ENCODE measurements around the gene C1orf74. TPM values are rescaled to one million over a fixed set of nuclear protein-coding genes. Genes with fewer than 3 reads are reported as not detected.

The C1orf74 gene
- total and polyA plus RNA-seq, 4 donors = 2.0 to 3.6 (median 2.5) TPM

DNA sequence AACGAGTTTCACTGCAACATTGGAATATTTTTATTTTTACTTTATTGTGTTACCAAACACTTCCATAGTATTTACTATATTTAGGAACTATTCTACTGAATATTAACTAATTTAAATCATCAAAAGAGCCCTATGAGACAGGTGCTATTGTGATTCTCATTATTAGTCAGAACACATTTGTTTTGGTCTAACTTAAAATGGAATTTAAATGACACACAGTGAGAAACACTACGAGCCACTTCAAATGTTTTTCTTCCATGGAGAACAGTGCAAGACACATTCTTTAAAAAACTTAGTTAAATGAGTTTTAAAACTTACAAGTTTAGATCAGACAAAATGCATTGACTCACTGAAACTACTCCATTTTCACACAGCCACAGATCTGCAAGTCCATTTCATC lies 35.2 kb downstream of the C1orf74 start:
- no CpG with 5 or more reads among the region's 2 CpGs for WGBS (ENCODE audit: insufficient coverage)
- H3K27me3 ChIP-seq (ENCODE audit: control insufficient read depth, insufficient read depth, low read length) = no peaks in the 10 kb centered on the region
- DNase-seq (ENCODE audit: low read depth in 4 of 6, low spot score in 6 of 6) = no peak
- H3K27ac ChIP-seq (ENCODE audit: low read depth, low read length) = no peak overlapping the region
- H3K4me1 ChIP-seq (ENCODE audit: control insufficient read depth, insufficient read depth, low read length) = peaks cover 9% of the 10 kb centered on the region
- no peaks in the 10 kb centered on the region for H3K9me3 ChIP-seq (ENCODE audit: control insufficient read depth, insufficient read depth, low read length)
- H3K4me3 ChIP-seq (ENCODE audit: low read depth, low read length) = no peak overlapping the region
- H3K36me3 ChIP-seq (ENCODE audit: control insufficient read depth, insufficient read depth, low read length) = no peaks in the 10 kb centered on the region

DNA sequence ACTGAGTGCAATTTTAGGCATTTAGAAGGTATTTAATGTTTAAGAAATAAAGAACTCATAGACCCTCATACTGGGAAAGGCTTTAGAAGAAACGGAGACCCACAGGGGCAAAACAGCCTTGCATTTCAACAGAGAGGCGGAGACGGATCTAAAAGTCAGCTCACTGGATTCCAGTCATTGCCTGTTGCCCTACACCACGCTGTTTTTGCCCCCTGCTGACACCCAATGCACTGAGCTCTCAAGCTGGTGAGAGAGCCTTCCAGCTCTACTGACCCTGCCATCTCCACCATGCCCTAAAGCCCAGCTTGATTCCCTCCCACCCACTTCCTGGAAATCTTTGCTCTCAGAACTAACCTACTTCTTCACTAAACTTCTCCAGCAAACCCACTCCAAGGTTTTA lies 35.7 kb downstream of the C1orf74 start:
- Histone ChIP-seq H3K27ac (ENCODE audit: low read depth, low read length) (no peak overlapping the region), H3K27me3 (ENCODE audit: control insufficient read depth, insufficient read depth, low read length) (no peaks in the 10 kb centered on the region), H3K9me3 (ENCODE audit: control insufficient read depth, insufficient read depth, low read length) (no peaks in the 10 kb centered on the region), H3K36me3 (ENCODE audit: control insufficient read depth, insufficient read depth, low read length) (no peaks in the 10 kb centered on the region), H3K4me3 (ENCODE audit: low read depth, low read length) (no peak overlapping the region), H3K4me1 (ENCODE audit: control insufficient read depth, insufficient read depth, low read length) (peaks cover 9% of the 10 kb centered on the region)
- DNase-seq (ENCODE audit: low read depth in 4 of 6, low spot score in 6 of 6) = no peak
- 64% methylated on average over 4 of the region's 4 CpGs for WGBS (ENCODE audit: insufficient coverage)

DNA sequence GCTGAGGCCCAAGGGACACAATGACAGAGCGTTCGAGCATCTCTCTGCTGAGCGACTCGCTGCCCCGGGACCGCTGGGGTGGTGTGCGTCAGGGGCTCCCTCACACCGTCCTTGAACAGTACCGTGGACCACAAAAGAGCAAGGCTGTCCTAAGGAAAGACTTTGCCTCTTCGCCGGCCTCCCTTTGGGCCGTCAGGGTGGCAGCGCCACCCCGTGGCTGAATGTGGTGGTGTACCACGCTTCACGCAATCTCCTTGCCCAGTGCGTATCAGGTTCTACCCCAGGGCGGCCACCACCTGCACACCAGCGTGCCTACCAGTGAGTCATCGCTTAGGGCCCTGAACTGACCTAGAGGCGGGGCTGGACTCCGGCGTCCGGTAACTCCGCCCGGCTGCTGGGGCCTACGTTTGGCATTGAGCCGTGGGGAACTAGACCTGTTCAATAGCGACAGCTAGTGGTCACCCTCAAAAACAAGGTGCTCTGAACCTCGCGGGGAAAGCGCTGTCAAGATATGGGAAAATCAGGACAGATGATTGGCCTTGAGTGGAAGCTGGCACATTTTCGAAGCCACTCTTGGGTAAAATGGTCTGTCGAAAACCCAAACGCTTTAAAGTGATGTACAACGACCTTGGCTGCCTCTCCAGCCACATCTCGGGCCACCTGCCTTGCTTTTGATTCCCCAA lies 36.6 kb downstream of the C1orf74 start:
- Histone ChIP-seq H3K9me3 (ENCODE audit: control insufficient read depth, insufficient read depth, low read length) (no peaks in the 10 kb centered on the region), H3K27ac (ENCODE audit: low read depth, low read length) (no peak overlapping the region), H3K27me3 (ENCODE audit: control insufficient read depth, insufficient read depth, low read length) (no peaks in the 10 kb centered on the region), H3K36me3 (ENCODE audit: control insufficient read depth, insufficient read depth, low read length) (no peaks in the 10 kb centered on the region), H3K4me3 (ENCODE audit: low read depth, low read length) (peak overlapping the region; percentile 24), H3K4me1 (ENCODE audit: control insufficient read depth, insufficient read depth, low read length) (peaks cover 12% of the 10 kb centered on the region)
- DNase-seq (ENCODE audit: low read depth in 4 of 6, low spot score in 6 of 6) = peak; percentile 33 to 90 (median 54)
- WGBS (ENCODE audit: insufficient coverage) = 9% methylated on average over 37 of the region's 37 CpGs

DNA sequence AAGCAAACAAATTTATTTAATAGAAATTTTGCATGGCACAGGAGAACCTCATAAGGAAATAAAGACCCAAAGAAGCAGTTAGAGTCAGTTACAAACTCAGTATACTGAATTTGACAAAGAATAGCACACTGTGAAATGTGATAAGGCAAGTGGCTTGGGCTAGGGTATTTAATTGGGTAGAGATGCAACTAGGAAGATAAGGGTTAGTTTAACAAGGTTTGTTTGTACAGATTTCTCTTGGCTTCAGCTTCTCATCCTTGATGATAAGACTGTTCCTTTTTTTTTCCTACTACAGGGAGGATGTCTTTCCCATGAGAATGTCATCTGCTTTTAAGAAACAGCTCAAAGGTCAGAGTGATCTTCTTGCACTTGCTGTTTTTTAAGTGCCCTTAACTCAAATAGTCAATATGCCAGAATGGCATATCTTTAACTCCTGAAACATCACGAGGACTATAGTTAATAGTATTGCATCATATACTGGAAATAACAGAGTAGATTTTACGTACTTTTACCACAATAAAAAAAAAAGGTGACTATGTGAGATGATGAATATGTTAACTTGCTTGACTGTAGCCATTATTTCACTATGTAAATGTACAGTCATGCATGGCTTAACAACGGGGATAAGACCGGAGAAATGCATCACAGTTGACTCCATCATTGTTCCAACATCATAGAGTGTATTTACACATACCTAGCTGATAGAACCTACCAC lies 37.8 kb downstream of the C1orf74 start:
- 64% methylated on average over 2 of the region's 4 CpGs for WGBS (ENCODE audit: insufficient coverage)
- no peaks in the 10 kb centered on the region for H3K36me3 ChIP-seq (ENCODE audit: control insufficient read depth, insufficient read depth, low read length)
- H3K27ac ChIP-seq (ENCODE audit: low read depth, low read length) = no peak overlapping the region
- no peak overlapping the region for H3K4me3 ChIP-seq (ENCODE audit: low read depth, low read length)
- peaks cover 12% of the 10 kb centered on the region for H3K4me1 ChIP-seq (ENCODE audit: control insufficient read depth, insufficient read depth, low read length)
- H3K9me3 ChIP-seq (ENCODE audit: control insufficient read depth, insufficient read depth, low read length) = no peaks in the 10 kb centered on the region
- no peaks in the 10 kb centered on the region for H3K27me3 ChIP-seq (ENCODE audit: control insufficient read depth, insufficient read depth, low read length)
- DNase-seq (ENCODE audit: low read depth in 4 of 6, low spot score in 6 of 6) = no peak

DNA sequence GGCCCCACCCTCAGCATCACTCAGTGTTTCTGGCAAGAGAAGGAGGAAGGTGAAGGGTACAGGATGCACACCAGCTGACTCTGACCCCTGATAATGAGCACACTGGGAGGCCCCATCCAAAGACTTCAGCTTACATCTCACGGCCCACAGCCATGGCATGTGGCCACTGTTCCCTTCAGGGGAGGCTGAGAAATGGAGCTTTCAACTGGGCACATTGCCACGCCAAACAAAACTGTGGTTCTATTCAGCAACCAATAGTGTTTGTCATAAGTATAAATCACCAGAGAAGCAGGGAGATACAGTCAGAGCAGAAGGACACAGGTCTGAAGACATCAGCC lies 41.2 kb downstream of the C1orf74 start:
- H3K4me3 ChIP-seq (ENCODE audit: low read depth, low read length) = no peak overlapping the region
- no peaks in the 10 kb centered on the region for H3K27me3 ChIP-seq (ENCODE audit: control insufficient read depth, insufficient read depth, low read length)
- H3K27ac ChIP-seq (ENCODE audit: low read depth, low read length) = no peak overlapping the region
- no peaks in the 10 kb centered on the region for H3K36me3 ChIP-seq (ENCODE audit: control insufficient read depth, insufficient read depth, low read length)
- peak in 5 of 6 donors; percentile 12 to 70 (median 35) for DNase-seq (ENCODE audit: low read depth in 4 of 6, low spot score in 6 of 6)
- WGBS (ENCODE audit: insufficient coverage) = 13% methylated on average over 1 of the region's 2 CpGs
- no peaks in the 10 kb centered on the region for H3K9me3 ChIP-seq (ENCODE audit: control insufficient read depth, insufficient read depth, low read length)
- peaks cover 12% of the 10 kb centered on the region for H3K4me1 ChIP-seq (ENCODE audit: control insufficient read depth, insufficient read depth, low read length)

DNA sequence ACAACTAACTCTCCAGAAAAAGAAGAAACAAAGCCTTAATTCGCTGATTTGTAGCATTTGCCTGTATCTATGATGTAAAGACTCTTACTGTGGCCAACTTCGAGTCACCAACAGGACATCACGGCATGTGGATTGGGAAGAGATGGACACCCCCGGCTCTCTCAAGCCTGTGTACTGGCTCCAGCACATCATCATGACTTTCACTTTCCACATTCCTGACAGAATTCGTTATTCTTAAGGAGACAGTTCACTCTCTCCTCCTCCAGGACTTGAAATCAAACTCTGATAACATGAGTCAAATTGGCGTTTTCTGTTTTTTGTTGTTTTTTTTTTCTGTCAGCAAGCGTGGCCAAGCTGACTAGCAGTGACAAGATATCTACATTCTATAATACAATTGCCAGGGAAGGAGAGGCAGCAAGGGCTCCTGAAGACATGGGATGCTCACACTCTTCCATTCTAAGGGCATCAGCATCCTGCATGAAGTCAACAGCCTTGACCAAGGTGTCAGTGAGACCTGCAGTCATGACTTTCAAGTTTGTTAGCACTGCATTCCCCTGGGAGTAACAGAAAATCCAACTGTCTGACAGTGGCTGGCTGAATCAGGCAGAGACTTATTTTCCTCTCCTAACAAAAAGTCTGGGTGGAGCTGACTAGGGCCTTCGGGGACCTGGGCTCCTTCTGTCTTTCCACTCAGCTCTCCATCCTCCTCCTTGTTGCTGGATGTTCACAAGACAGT lies 41.8 kb downstream of the C1orf74 start:
- 48% methylated on average over 3 of the region's 8 CpGs for WGBS (ENCODE audit: insufficient coverage)
- Histone ChIP-seq H3K27me3 (ENCODE audit: control insufficient read depth, insufficient read depth, low read length) (no peaks in the 10 kb centered on the region), H3K4me3 (ENCODE audit: low read depth, low read length) (no peak overlapping the region), H3K9me3 (ENCODE audit: control insufficient read depth, insufficient read depth, low read length) (no peaks in the 10 kb centered on the region), H3K4me1 (ENCODE audit: control insufficient read depth, insufficient read depth, low read length) (peaks cover 6% of the 10 kb centered on the region), H3K36me3 (ENCODE audit: control insufficient read depth, insufficient read depth, low read length) (no peaks in the 10 kb centered on the region), H3K27ac (ENCODE audit: low read depth, low read length) (no peak overlapping the region)
- DNase-seq (ENCODE audit: low read depth in 4 of 6, low spot score in 6 of 6) = no peak

DNA sequence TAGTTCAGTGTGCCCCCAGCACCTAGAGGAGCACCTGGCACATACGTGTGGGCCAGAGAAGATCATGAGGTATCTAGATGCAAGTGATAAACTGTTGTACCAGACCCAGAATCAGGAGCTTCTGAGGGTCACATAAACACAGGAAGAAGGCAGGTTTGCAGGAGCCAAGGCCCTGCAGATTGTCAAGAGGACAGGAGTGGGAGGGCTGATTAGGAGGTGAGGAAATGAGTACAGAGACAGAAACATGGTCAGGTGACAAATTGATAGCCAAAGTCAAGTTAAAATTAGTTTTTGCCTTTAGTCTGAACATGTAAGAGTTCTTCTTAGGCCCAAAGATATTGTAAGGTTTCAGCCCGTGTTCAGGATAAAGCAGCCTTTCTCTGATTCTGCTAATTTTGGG lies 42.5 kb downstream of the C1orf74 start:
- DNase-seq (ENCODE audit: low read depth in 4 of 6, low spot score in 6 of 6) = no peak
- H3K36me3 ChIP-seq (ENCODE audit: control insufficient read depth, insufficient read depth, low read length) = no peaks in the 10 kb centered on the region
- H3K4me3 ChIP-seq (ENCODE audit: low read depth, low read length) = no peak overlapping the region
- peaks cover 3% of the 10 kb centered on the region for H3K4me1 ChIP-seq (ENCODE audit: control insufficient read depth, insufficient read depth, low read length)
- no peak overlapping the region for H3K27ac ChIP-seq (ENCODE audit: low read depth, low read length)
- 87% methylated on average over 1 of the region's 2 CpGs for WGBS (ENCODE audit: insufficient coverage)
- no peaks in the 10 kb centered on the region for H3K27me3 ChIP-seq (ENCODE audit: control insufficient read depth, insufficient read depth, low read length)
- H3K9me3 ChIP-seq (ENCODE audit: control insufficient read depth, insufficient read depth, low read length) = no peaks in the 10 kb centered on the region

DNA sequence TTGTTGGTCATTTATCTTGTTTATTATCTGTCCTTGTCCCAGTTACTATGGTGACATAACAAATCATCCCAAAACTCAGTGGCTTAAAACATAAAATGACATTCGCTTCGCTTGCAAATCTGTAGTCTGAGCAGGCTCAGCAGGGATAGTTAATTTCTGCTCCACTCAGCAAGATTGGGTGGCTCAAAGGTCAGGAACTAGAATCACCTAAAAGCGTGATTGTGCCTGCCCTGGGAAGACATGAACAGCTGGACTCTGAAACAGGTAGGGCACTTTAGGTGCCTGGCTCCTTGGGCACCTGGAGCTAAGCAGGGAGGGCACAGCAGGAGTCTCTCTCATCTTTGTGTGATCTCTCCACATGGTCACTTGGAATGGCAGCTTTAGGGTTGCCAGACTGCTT lies 43.2 kb downstream of the C1orf74 start:
- Histone ChIP-seq H3K4me3 (ENCODE audit: low read depth, low read length) (no peak overlapping the region), H3K9me3 (ENCODE audit: control insufficient read depth, insufficient read depth, low read length) (no peaks in the 10 kb centered on the region), H3K27me3 (ENCODE audit: control insufficient read depth, insufficient read depth, low read length) (no peaks in the 10 kb centered on the region), H3K4me1 (ENCODE audit: control insufficient read depth, insufficient read depth, low read length) (peaks cover 3% of the 10 kb centered on the region), H3K27ac (ENCODE audit: low read depth, low read length) (no peak overlapping the region), H3K36me3 (ENCODE audit: control insufficient read depth, insufficient read depth, low read length) (no peaks in the 10 kb centered on the region)
- peak in 1 of 6 donors; percentile 52 for DNase-seq (ENCODE audit: low read depth in 4 of 6, low spot score in 6 of 6)
- 86% methylated on average over 3 of the region's 3 CpGs for WGBS (ENCODE audit: insufficient coverage)

DNA sequence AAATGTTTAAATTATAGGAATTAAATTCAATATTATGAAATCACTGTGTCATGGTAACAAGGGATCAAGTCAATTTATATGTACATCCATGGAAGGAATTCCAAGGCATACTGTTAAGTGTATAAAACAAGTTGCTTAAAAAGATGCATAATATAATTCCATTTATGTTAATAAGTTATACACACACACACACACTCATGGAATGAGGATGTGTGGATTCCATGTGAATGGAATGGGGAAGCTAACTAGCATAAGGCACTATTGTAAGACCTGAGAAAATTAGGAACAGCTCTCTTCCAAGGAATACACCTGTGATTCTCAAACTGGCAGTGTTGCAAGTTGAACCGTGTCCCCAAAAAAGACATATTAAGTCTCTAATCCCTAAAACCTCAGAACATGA lies 46.1 kb downstream of the C1orf74 start:
- Histone ChIP-seq H3K9me3 (ENCODE audit: control insufficient read depth, insufficient read depth, low read length) (no peaks in the 10 kb centered on the region), H3K27ac (ENCODE audit: low read depth, low read length) (no peak overlapping the region), H3K36me3 (ENCODE audit: control insufficient read depth, insufficient read depth, low read length) (no peaks in the 10 kb centered on the region), H3K27me3 (ENCODE audit: control insufficient read depth, insufficient read depth, low read length) (no peaks in the 10 kb centered on the region), H3K4me1 (ENCODE audit: control insufficient read depth, insufficient read depth, low read length) (peaks cover 3% of the 10 kb centered on the region), H3K4me3 (ENCODE audit: low read depth, low read length) (no peak overlapping the region)
- DNase-seq (ENCODE audit: low read depth in 4 of 6, low spot score in 6 of 6) = no peak
- WGBS (ENCODE audit: insufficient coverage) = no CpG with 5 or more reads among the region's 1 CpG
